HG03103 (cell line): ENCODE measurements around the gene DENND11.
A peak's percentile ranks its signal among the peaks of the same experiment; 100 is the strongest.

Experiments used
- ATAC-seq: cut with Tn5 transposase; IDR thresholded peaks from one replicate; pipeline ENCODE4 v1.9.1; 2021; ENCODE audit warnings: low read depth; ENCODE audit not compliant: unreplicated experiment

Gene DENND11

DNA sequence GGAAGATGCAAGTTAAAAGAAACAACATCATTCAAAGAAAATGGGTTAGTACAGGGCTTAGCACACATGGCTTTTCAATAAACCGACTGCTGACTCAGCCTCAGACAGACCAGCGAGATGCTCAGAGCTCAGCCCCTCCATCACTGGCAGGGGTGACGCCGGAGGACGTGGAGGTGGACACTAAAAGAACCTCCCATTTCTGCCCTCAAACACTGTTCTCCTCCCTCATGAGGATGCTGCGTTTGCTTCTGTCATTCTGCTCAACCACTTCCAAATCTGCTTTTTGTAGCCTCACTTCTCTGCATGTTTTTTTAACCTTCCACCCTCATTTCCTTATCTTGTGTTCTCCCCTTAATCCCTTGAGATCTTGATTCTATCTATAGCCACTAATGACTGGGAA, 15.3 kb downstream of the DENND11 start:
- no peak for ATAC-seq

DNA sequence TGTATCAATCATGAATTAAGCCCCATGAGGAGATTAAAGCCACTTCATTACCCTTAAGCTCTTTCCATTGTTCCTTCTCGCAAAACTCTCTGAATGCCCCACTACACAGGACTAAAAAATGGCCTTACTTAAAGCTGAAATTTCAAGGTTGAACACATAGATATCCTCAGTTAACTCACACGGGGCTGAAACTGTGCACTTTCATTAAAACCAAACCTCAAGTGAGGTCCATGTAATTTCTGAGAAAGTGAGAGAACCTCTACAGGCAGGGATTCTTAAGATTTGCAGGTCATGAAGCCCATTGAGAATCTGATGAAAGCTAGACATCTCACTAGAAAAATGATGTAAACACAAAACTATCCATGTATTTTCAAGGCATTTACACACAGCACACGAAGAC, 15.9 kb downstream of the DENND11 start:
- ATAC-seq = no peak

DNA sequence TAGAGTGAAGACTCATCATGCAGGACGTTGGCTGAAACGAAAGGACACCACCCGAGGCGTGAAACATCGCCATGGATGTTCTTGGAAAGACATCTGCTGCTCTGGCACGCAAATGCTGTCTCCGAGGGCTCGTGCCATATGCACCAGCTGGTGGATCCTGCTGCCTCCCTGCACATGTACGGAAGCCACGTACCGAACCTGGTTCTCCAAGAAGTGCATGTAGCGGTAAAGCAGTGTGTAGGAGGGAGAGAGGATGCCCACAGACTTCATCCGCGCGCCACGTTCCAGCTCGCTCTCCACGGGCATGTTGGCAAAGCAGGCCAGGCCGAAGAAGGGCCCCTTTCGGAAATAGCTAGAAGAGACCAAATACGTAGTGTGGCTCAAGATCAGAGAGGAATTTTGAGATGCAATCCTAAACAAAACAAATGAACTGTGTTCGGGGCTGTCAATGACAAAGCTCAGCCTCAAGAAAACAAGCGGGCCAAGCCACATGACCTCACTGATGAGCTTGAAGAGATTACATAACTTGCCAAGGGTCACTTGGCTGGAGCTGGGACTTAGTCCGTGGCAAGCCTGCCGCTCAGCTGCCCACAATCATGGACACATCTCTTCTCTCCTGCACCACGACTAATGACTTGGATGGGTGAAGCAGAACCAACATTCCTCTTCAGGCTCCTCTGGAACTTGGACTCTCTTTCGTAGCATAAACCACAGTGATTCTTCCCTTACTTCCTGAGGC, 16.5 kb downstream of the DENND11 start:
- no peak for ATAC-seq

DNA sequence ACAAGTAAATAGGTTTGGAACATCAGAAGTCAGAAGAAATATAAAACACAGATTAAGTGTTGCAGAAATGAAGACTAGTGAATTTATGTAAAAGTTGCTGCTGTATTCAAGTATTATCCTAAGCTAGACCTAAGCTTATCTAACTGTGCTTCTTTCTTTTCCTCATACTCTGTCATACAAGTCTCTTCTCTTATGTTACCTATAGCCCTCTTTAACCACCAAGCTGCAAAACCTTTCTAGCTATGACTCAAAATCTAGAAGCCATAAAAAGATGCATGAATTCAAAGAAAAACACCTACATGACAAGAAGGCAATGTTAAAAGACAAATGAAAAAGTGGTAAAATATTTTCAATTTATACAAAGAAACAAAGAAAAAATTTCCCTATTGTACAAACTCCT, 23.0 kb downstream of the DENND11 start:
- peak; percentile 55 for ATAC-seq

DNA sequence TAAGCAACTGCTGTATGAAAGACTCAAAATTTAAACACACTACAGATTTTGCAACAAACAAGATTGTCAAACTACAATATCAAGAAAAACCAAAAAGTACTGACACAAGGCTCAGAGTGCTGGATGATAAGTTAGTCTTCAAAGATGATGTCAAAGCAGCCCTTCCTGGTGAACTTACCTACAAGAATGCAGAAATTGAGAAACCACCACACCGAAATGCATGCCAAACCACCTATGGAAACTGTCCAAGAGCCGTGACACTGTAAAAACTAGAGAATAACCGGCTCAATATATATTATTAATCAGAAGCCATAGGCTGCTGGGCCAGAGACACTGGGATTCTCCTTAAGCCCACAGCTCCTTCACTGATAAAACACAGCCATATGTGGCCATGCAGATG, 25.3 kb downstream of the DENND11 start:
- no peak for ATAC-seq

DNA sequence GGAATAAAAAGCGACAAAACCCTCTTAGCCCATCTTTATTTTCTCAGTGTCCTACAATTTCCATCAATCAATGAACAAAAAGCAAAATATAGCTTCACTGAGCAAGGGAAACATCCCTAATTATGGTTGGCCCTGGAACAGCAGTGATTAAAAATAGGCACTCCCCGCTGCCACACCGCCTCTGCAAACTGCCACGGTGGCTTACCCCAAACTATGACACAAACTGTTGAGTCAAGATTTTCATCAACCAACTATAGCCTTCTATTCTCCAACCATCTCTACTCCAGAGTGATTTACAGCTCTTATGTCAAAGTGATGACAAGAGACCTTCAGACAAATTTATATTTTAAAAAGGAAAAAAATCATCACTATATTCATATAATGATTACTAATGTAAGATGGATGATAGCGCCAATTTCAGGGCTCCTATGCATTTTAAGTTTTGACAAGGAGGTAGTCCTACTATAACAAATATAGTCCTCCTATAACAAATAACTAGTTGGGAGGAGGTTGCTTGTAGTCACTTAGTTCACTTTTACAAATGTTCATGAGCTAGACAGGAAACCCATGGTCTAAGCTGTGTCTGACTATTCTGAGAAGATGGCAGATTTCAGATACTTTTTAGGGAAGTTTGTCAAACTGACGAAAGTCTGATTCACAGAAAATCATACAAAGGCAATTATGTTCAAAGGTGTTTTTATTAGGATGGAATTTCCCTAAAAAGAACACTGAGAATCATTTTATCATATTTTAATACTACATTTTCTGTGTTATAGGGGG, 26.3 kb downstream of the DENND11 start:
- ATAC-seq = no peak

DNA sequence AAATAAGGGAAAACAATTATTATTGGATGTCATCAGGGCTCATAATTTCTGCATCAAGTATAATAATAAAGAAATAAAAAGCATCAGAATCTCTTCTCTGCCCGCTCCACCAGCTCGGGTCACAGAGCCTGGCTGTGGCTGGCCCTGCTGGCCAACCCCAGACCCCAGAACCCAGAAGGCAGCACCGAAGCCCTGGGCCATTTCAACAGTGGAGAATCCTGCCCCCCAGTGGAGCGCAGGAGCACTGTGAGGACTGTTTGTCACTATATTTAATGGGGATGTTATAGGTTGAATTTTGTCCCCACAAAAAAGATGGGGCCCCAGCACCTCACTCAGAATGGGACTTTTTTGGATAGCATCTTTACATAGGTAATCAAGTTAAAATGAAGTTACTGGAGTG, 27.3 kb downstream of the DENND11 start:
- ATAC-seq = no peak

DNA sequence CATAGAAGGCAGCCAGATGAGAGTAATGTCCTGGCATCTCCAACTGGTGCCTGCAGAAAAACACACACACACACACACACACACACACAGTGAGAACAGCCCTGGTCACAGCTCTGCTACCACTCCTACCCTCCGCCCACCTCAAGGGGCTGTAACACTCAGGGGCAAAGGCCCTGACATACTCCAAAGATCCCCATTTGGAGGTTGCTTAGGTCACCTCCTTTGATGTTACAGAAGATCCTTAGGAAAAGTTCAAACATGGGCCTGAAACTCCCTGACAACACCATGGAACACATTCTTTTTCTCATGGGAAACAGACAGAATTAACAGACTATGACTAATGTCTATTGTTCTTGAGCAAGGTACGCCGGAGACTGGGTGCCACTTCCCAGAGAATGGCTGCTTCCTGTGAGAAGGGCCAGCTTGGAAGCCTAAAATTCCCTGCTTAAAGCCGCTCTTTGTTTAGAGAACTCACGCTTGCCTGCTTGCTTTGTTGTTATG, 27.7 kb downstream of the DENND11 start:
- ATAC-seq = no peak

DNA sequence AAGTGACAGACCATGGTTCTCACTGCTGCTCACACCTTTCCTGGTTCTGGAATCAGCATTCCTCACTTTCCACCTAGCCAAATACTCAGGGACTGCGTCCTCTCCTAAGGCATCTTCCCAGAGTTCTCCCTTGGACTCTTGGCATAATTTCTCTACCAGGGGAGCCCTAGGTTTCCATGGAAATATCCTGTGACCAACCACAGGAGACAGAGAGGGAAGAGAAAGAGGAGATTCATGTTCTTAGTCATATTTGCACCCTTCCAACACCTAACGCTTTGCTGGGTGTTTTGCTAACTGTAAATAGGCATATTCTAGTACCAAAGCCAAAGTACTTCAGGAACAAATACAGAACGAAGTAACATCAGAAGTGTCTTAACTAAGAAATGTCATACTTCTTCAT, 28.6 kb downstream of the DENND11 start:
- no peak for ATAC-seq

DNA sequence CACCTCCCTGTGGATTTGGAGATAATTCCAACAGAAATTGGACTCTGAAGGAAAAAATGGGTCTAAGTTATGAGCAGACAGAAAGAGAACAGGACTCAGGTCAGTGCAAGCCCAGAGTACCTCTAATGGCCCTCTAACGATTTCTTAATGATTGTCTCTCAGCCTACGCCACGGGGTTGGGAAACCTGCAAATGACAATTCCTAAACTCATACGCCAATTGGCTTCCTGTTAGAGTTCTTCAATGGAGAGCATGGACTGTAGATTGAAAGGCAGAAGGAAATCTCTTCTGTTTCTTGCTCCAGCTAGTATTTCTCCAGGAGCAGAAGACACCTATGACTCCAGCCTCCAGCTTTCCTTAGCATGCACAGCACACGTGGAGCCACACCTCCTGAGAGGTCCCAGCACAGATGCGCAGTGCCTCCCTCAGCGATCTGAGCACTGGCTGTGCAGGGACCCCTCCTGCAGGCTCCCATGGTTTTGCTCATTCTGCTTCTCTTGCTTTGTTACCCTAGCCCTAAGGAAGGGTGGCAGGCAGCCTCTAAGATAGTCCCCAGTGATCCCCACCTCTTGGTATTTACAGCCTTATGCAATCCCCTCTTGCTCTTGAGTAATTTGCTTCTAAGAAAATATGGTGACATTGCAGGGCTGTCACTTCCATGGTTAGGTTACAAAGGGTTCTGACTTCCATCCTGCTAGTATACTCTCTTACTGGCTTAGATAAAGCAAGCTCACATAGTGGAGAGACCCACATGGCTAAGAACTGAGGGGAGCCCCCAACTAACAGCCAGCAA, 30.1 kb downstream of the DENND11 start:
- no peak for ATAC-seq

DNA sequence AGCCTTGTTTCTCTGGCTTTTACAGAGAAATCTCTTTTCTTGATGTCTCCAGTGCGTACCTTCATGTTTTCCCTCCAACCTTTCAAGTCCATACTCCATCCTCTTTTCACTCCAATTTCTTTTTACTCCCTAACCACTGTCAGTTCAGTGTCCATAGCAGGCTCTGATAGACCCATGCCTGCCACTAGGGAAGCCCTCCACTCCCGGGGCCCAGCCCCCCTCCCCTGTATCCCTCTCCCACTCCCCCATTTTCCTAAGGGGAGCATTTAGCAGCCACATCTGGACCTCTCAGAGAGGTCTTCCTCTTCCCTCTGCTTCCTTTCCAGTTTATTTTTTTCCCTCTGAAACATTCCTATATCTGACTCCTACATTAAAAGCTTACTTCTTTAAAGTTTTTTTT, 33.1 kb downstream of the DENND11 start:
- ATAC-seq = no peak

DNA sequence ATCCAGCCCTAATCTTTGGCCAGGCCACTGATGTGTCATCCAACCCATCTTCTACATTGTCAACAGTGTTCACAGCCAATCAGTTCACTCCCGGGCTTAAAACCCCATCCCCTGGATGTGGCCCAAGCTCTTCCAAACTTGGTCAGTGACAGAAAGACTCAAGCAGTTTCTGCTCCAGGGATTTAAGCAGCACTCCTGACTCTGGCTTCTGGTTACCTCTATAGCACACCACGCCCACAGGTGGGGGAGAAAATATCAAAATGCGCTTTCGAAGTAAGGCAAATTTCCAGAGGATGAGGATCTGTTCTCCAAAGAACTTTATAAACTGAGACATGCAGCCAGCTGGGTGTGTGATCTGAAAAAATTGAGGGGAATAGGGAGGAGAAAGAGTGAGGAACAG, 35.9 kb downstream of the DENND11 start:
- no peak for ATAC-seq

DNA sequence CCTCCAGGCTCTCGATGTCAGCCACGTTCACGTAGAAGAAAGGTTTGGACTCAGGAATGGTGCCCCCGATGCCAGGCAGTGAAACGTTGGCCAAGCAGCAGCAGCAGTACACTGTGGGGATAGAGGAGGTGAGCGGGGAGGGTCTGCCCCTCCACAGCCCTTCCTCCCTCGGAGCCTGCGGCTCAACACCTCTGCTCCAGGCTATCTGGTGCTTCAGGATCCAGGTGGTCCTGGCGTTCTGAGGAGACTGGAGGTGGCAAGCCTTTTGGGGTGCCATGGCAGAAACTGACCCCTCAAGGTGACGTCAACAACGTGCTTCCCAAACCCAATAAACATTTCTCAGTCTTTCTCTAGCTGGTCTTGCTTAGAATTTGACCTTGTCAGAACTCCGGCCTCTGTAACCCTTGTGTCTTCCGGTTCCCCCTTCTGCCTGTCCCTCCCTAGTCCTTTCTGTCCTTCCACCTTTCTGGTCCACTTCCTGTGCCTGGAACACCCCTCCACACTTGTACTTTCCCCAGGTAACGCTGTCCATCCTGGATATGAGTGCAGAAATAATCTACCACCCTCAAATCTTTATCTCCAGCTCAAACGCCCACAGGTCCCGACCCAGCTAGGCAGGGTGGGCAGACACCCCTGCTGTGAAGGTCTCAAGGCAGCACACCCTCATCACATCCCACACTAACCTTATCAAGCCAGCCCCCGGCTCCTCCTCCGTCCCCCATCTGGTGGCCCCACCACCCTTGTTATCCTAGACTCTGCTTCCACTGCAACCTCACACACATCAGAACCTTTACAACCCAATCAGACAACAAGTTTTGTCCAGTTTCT, 36.5 kb downstream of the DENND11 start:
- ATAC-seq = no peak

DNA sequence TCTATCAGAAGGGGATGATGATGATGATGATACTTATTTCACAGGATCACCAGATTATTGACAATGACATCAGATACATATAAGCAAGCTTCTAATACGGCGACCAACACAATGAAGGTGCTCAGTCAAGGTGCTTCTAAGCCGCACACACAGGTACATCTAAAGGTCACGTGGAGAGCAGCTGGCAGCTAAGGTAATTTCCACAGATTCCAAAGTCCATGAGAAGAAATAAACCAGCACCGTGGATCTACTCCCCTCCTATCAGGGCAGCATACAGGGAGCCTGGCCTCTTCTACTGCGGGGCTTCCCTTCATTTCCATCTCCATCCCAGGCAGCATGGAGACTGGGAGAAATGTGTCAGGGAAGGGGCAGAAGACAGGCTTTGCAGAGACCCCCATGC, 37.5 kb downstream of the DENND11 start:
- ATAC-seq = no peak

DNA sequence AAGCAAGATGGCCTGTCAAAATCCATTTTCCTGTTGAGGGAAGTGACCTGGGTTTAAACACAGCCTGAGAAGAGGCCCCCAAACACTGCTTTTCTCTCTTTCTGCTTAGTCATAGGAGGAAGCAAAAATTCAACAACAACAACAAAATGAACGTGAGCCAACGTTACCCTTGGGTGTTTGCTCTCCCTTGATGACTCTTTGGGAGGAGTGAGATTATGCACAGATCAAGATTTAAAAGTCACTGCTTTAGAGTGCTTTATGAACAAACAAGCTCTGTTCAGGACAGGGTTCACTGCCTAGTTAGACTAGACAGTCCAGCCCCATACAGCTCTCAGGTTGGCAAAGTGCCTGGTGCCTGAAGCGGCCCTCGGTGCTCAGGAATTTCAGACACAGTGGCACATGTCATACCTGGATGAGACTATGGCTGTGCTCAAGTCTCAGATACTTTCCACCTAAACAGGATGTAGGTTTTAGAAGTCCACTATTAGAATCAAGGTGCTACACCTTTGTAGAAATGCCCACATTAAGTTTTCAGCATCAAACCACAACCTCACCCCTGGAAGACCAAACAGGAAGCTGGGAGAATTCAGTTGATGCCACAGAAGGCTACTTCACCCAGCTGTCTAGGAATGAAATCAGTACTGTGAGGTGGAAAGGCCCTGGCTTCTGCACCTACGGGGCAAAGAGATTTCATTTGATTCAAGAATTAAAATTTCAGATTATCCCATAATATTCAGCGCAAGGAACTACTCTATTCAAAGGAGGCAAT, 38.7 kb downstream of the DENND11 start:
- ATAC-seq = no peak

DNA sequence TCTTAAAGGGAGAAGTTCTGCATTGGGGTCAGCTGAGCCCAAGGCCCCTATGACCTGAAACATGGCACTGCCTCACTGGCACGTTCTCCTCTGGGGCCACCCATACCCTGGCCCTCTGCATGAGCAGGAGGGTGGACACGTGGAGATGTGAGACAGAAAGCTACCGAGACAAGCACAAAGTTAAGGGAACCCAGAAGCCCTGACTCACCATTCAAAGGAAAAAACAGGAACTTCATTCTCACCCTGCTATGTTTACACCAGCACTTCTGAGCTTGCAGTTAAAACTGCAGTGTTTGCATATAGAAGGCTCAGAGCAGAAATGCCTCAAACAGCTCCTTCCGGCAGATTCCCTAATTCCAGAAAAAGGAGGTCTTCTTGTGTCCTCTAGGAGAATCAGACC, 41.7 kb downstream of the DENND11 start:
- no peak for ATAC-seq

DNA sequence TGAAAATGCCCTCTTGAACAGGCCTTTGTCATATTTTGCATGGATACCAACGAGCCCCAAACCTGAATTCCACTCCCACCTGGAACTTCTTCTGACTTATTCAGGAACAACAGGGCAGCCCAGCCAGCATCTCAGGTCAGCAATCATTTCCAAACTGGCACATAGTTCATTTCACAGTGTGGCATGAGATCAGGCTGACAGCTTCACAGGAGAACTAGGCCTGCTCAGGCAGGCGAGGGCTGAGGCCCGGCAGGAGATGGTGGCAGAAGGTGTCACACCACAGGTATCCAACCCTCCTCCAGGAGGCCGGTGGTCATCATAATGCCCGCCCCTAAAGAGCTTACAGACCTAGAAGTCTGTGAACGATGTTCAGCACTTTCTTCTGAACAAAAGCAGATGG, 42.5 kb downstream of the DENND11 start:
- ATAC-seq = no peak

DNA sequence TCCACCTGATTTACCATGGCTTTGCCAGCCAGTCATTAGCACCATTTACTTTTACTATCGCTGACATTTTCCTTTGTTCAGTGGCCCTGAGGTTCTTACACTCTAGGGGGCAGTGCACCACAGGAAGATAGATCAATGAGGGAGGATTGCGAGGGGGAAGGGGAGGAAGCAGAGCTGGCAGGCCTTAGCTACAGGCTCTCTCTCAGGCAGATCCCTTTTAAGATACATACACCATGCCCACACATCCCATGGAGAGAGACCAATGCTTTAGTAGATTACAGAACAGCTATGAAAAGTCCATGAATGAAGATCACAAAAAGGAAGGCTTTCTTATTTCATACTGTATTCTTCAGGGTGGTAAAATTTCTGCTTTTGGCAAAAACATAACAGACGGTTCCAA, 47.4 kb downstream of the DENND11 start:
- ATAC-seq = peak; percentile 78

DNA sequence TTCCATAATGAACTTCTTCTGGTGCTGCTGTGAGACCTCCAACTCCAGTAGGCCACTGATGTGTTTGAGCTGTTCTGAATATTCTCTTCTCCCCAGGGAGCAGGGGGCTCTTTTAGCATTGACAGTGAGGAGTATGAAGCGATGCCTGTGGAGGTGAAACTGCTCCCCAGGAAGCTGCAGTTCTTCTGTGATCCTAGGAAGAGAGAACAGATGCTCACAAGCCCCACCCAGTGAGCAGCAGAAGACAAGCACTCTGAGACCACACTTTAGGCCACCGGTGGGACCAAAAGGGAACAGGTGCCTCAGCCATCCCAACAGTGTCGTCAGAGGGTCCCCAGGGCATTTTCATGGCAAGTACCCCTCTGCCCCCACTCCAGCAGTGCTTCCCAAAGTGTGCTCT, 49.3 kb downstream of the DENND11 start:
- ATAC-seq = no peak
